NCI-H345 treated with DMSO at 0.1 percent for 48 hours (cell line): ENCODE results near the gene TMEM213.
"Not testable (repeated sequence)": the region's sequence is repeated elsewhere in the genome, so short reads cannot be mapped to it uniquely, and the experiment has no call there.

Experiments
- DNase-seq: peaks from one replicate; lab custom pipeline; 2025; ENCODE audit not compliant: unreplicated experiment; lab: John Stamatoyannopoulos, UW

Gene TMEM213

DNA sequence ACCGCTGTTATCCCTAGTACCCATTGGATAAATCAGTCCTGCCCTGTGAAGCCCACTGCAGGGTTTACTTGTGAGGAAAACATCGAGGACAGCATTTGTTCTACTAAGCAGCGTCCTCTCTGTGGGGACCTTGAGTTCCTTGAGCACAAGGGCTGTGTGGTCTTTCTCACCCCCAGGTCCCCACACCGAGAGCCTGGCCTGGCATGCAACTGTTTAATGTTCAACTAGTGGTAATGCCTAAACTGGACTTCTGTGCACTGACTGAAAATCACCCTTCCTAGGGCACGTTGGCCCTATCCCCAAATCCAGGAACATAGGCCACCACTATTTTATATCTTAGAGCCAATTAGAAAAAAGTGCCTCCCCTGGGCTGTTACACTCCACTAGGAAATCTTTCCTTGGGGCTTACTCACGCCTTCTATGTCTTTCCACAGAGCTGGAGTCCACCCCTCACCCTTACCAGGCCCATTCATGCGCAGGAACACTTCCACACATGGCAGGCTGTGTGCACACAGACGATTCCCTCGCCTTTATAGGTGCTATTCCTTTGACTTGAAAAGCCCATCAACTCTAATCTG lies 1.7 kb upstream of the TMEM213 start:
- no peak for DNase-seq

GRCh38 chr7:138797046-138797445 lies 748 bp upstream of the TMEM213 start:
- not testable (repeated sequence) for DNase-seq

DNA sequence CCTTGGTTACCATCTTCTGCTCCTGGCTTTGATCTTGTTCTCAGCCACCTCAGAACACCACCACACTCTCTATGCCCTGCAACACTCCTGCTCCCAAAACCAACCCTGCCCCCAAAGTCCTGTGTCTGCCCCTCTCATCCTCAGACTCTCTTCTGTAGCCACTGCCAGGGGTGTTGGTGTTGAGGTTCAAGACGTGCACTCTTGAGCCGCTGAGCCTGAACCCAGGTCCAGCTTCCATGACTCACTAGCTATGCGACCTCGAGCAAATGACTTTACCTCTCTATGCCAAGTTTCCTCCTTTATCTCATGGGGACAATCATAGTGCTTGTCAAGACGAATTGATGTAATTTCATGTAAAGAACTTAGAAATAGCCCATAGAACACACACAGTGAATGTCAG lies 1.0 kb downstream of the TMEM213 start:
- no peak for DNase-seq

DNA sequence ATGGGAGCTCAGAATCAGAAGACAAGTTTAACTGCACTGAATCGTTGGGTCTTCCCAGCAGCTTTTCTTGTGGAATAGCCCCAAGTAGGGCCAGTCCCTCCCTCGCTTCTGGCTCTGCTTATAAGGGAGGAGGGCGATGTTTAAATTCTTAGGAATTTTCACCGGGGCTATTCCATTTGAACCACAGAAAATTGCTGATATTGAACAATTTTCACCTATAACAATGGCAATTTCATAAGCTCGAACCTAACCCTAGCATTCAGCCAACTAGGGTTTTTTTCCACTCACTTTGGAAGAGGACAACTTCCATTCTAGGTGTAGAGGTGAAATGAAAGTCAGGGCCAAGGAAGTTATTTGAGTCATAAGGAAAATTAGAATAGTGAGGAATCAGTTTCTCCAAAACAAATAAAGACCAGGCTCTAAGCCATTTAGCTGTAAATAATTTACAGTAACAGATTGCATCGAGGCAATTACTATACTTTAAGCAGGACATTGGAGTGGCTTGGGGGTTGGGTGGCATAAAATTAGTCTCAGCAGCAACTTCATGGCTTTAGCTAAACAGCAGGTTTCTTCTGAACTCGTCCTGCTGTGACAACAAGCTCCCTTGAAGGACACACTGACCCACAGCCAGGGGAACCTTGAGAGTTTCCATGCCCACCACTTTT lies 1.7 kb downstream of the TMEM213 start:
- no peak for DNase-seq

- no peak for DNase-seq
Observed at GRCh38 chr7:138801256-138801655, 3.5 kb downstream of the TMEM213 start.

- no peak for DNase-seq
Observed at GRCh38 chr7:138802706-138803105, 4.9 kb downstream of the TMEM213 start.

DNA sequence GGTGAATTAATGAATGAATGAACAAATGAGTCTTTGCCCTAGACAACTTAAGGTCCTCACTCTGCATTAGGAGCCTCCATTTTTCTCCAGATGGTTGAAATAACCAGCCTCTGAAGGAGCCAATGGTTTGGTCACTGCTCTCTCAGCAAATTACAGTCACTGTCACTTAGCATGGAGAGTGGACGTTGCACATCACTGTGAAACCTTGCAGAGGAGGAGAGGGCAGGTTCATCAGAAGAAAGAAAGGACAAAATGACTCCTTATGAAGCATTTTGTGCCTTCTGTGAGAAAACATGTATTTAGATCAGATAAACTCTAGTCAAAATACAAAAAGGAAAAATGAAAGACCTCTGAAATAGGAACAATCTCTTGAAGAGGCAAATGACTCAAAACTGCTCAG lies 6.8 kb downstream of the TMEM213 start:
- no peak for DNase-seq

DNA sequence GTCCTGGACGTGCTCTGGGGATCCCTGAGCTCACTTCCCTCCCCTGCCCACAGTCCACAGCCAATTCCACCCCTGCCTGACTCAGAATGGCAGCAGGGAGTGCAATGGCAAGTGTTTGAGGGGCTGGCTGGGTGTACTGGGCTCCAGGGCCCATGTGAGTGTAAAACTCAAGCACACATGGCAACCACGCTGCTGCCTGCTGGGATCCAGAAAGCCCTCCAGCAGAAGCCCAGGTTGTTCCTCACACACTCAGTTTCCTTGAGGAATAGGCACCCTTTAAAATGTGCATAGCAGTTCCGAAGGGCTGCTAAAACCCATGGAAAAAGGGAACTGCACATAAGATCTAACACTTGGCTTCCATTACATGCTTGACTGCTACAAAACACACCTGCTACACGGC lies 11.6 kb downstream of the TMEM213 start:
- DNase-seq: no peak

- not testable (repeated sequence) for DNase-seq
Observed at GRCh38 chr7:138811327-138811726, 13.5 kb downstream of the TMEM213 start.

- no peak for DNase-seq
Observed at GRCh38 chr7:138813945-138814344, 16.2 kb downstream of the TMEM213 start.

DNA sequence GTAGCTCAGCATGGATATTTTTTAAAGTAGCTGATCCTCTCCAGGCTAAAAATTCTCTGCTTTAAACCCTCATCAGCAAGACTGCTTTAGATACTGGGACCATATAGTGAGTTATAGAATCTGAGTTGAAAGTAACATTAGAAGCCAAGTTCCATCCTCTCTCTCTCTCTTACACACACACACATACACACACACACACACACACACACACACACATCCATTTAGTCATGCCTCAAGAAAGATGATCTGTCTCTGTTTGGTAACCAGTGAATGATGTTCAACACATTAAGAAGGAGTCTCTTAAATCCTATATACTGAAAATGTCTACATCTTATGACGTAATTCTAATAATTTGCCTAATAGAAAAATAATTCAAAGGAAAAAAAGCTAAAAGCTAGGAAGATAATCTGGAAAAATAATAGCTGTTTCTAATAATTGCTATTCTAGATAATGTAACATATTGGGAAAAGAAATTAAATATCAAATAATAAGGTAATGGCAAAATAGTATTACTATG lies 17.1 kb downstream of the TMEM213 start:
- no peak for DNase-seq

DNA sequence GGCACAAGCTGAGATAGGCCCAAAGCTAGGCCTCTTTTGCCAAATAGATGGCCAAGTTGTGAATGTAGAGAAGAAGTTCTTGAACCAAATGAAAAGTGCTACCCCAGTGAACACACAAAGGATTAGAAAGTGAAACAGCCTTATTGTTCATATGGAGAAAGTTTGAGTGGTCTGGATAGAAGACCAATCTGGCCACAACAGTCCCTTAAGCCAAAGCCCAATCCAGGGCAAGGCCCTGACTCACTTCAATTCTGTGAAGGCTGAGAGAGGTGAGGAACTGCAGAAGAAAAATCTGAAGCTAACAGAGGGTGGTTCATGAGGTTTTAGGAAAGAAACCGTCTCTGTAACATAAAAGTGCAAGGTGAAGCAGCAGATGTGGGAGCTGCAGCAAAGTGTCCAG lies 18.9 kb downstream of the TMEM213 start:
- DNase-seq: no peak

GRCh38 chr7:138819625-138820024 lies 21.8 kb downstream of the TMEM213 start:
- no peak for DNase-seq

GRCh38 chr7:138821912-138822311 lies 24.1 kb downstream of the TMEM213 start:
- no peak for DNase-seq

DNA sequence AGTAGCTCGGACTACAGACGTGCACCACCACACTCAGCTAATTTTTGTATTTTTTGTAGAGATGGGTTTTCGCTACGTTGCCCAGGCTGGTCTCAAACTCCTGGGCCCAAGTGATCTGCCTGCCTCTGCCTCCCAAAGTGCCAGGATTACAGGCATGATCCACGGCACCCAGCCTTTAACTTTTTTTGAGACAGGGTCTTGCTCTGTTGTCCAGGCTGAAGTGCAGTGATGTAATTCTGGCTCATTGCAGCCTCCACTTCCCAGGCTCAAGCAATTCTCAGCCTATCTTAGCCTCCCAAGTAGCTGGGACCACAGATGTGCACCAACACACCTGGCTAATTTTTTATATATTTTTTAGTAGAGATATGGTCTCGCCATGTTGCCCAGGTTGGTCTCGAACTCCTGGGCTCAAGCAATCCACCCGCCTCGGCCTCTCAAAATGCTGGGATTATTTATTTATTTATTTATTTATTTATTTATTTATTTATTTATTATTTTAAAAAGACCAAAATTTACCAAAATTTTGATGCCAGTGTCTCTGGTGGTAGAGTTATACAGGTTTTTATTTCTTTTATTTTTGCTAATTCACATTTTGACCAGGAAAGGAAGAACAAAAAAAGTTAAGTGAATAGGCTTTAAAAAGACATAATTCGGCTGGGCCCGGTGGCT lies 25.2 kb downstream of the TMEM213 start:
- no peak for DNase-seq

- no peak for DNase-seq
Observed at GRCh38 chr7:138825049-138825721, 27.4 kb downstream of the TMEM213 start.

DNA sequence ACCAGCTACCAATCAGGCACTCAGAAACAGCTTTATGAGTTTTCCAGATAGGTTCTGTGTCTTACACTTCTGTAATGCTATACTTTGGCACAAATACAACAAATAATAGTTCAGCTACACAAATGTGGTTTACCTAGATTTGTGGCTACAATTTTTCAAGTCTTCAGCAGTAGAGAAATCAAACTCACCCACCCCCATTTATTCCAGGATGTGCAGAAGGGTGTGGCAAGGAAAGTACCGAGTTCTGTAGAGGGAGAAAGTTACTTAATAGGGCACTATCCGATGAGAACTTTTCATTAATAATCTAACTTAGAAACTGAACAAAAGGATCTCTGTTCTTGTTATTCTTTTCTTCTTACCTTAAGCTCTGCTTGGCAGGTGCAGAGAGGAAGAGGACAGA lies 30.5 kb downstream of the TMEM213 start:
- no peak for DNase-seq

GRCh38 chr7:138829335-138829734 lies 31.5 kb downstream of the TMEM213 start:
- no peak for DNase-seq

GRCh38 chr7:138832966-138833365 lies 35.2 kb downstream of the TMEM213 start:
- no peak for DNase-seq

DNA sequence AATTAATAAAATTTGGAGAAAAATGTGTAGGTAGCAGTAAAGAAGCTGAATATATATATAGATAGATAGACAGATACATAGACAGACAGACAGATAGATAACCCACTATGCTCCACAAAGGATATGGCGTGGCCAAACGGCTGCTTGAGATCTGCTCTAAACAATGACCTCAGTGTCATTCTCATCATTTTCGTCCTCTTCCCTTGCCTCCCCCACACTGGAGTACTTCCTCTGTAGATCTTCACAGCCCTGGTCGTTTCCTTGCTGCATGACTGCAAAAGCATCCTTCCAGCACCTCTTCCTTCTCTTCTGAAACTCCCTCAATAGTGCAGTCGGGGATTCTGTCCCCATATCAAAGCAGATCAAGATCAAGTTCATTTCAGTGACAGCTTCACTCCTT lies 35.8 kb downstream of the TMEM213 start:
- no peak for DNase-seq

- no peak for DNase-seq
Observed at GRCh38 chr7:138834583-138834982, 36.8 kb downstream of the TMEM213 start.

- no peak for DNase-seq
Observed at GRCh38 chr7:138835087-138835486, 37.3 kb downstream of the TMEM213 start.
